K562 (cell line): ENCODE results near the gene HSPA1L. TPM values are rescaled to one million over a fixed set of nuclear protein-coding genes. Genes with fewer than 3 reads are reported as not detected.

Experiments
- E2F4 ChIP-seq: sonication (generic); formaldehyde crosslinking; IDR thresholded peaks from 2 replicates; pipeline ENCODE4 v1.8.0; 2022; ENCODE audit warnings: mild to moderate bottlenecking, low read depth, missing genetic modification reagents
- E2F6 ChIP-seq, 2 experiments: IDR thresholded peaks; 2 replicates each; pipeline ENCODE4 v1.6.1; 2011; ENCODE audit warnings: borderline replicate concordance in 1 of 2, control low read depth in 1 of 2, low read depth in 1 of 2, low read length in 1 of 2, mild to moderate bottlenecking in 1 of 2, mixed read lengths in 1 of 2, moderate library complexity in 1 of 2; ENCODE audit not compliant: insufficient read depth in 1 of 2, insufficient read length in 1 of 2, poor library complexity in 1 of 2, severe bottlenecking in 1 of 2; ENCODE audit errors: extremely low read depth in 1 of 2
- EWSR1 ChIP-seq: fragments of 450-650 bp; IDR thresholded peaks from 2 replicates; pipeline ENCODE4 v1.6.1; 2018; ENCODE audit warnings: borderline replicate concordance, mild to moderate bottlenecking, low read depth, moderate library complexity; ENCODE audit not compliant: partially characterized antibody
- FOXM1 ChIP-seq, 2 experiments: fragments of 450-650 bp in 1 of 2; sonication (generic) in 1 of 2; formaldehyde crosslinking in 1 of 2; IDR thresholded peaks; 2 replicates each; pipeline versions ENCODE4 v1.6.1 to v1.9.0; 2017 to 2022; ENCODE audit warnings: low read depth in 2 of 2, mild to moderate bottlenecking in 2 of 2, missing genetic modification reagents in 1 of 2, moderate library complexity in 1 of 2
- KLF10 ChIP-seq: fragments of 250-450 bp; sonication (Bioruptor Pico); IDR thresholded peaks from 2 replicates; pipeline ENCODE4 v1.6.1; 2021; ENCODE audit warnings: matching md5 sums
- LEF1 ChIP-seq: fragments of 450-650 bp; IDR thresholded peaks from 2 replicates; pipeline ENCODE4 v1.6.1; 2016; ENCODE audit warnings: mild to moderate bottlenecking
- MBD2 ChIP-seq: sonication (generic); IDR thresholded peaks from 2 replicates; pipeline ENCODE4 v1.6.1; 2016; ENCODE audit warnings: low read depth, borderline replicate concordance
- MTA1 ChIP-seq: fragments of 450-650 bp; IDR thresholded peaks from 2 replicates; pipeline ENCODE4 v1.6.1; 2017; ENCODE audit warnings: borderline replicate concordance
- NEUROD1 ChIP-seq: fragments of 150-350 bp; IDR thresholded peaks from 2 replicates; pipeline ENCODE4 v1.6.1; 2014; ENCODE audit warnings: borderline replicate concordance, low read length, low read depth; ENCODE audit not compliant: partially characterized antibody
- SMARCA5 ChIP-seq: fragments of 450-650 bp; IDR thresholded peaks from 2 replicates; pipeline ENCODE4 v1.6.1; 2016
- ZBTB49 ChIP-seq: sonication (generic); formaldehyde crosslinking; IDR thresholded peaks from 2 replicates; pipeline ENCODE4 v1.8.0; 2022; ENCODE audit warnings: missing genetic modification reagents, mild to moderate bottlenecking, borderline replicate concordance
- ZFP30 ChIP-seq: fragments of 250-450 bp; sonication (Bioruptor Pico); IDR thresholded peaks from 2 replicates; pipeline ENCODE4 v1.8.0; 2022; ENCODE audit warnings: moderate library complexity, mild to moderate bottlenecking, inconsistent platforms, borderline replicate concordance
- ZNF511 ChIP-seq: sonication (generic); formaldehyde crosslinking; IDR thresholded peaks from 2 replicates; pipeline ENCODE4 v1.8.0; 2022; ENCODE audit warnings: mild to moderate bottlenecking, missing genetic modification reagents
- ZNF609 ChIP-seq: sonication (generic); formaldehyde crosslinking; IDR thresholded peaks from 2 replicates; pipeline ENCODE4 v1.8.1; 2023; ENCODE audit warnings: missing genetic modification reagents, mild to moderate bottlenecking, borderline replicate concordance
- polyA plus RNA-seq, 8 experiments: library from polyadenylated mRNA; depleted of rRNA in 4 of 8; stranded (reverse) in 5 of 8; unstranded in 3 of 8; fragments of >200 nt; fragmentation: Nextera tagmentation in 2 of 8; fragmentation: Illumina TruSeq in 1 of 8; extraction: Ambion mirVana in 2 of 8; extraction: Trizol in 1 of 8; gene quantifications; 2 replicates each; pipeline versions ENCODE4 v1.2.1 to v1.2.3, GENCODE V29; 2011 to 2014; ENCODE audit warnings: inconsistent platforms in 1 of 8, missing spikeins in 1 of 8
- total RNA-seq, 7 experiments: library from RNA; depleted of rRNA in 6 of 7; stranded (reverse); fragments of >200 nt in 6 of 7; fragmentation: Illumina TruSeq in 2 of 7; extraction: Trizol in 2 of 7; gene quantifications; 2 replicates each; pipeline versions ENCODE4 v1.2.1 to v1.2.3, GENCODE V29; 2011 to 2021; ENCODE audit warnings: low replicate concordance in 1 of 7

Gene HSPA1L
- total and polyA plus RNA-seq, 9 of the 15 experiments (the other 6 are each of a cell fraction or from before 2014, with no cell fraction given): 0.14 to 2.1 (median 1.3) TPM

GRCh38 chr6:31806470-31807272 is 8.4 kb downstream of the HSPA1L start, which contains the start of gene LSM2 (continued):
- TF ChIP-seq ZNF609 (CRISPR knock-in tag) (peak; percentile 44; the same call in 1 of the 2 replicates), ZFP30 (CRISPR knock-in tag) (0 out of 2 replicates have a peak, but pooled peaks have one; percentile 51), MTA1 (peak; percentile 98), ZNF511 (peak; percentile 96), LEF1 (peak; percentile 66; the same call in 1 of the 2 replicates), FOXM1 (IDR thresholded peaks at IDR 0.05; ENCODE audit: low read depth) (no peak), FOXM1 (CRISPR knock-in tag; IDR thresholded peaks at IDR 0.05; ENCODE audit: low read depth) (peak; percentile 49; the same call in 1 of the 2 replicates), ZBTB49 (CRISPR knock-in tag) (peak; percentile 29; the same call in 1 of the 2 replicates), KLF10 (CRISPR knock-in tag) (no peak), EWSR1 (no peak), MBD2 (peak; percentile 27; the same call in 1 of the 2 replicates), NEUROD1 (peak; percentile 77), SMARCA5 (no peak), E2F6 (IDR thresholded peaks at IDR 0.05; ENCODE audit: borderline replicate concordance in 1 of 2, extremely low read depth in 1 of 2, insufficient read depth in 1 of 2, insufficient read length in 1 of 2, low read depth in 1 of 2, low read length in 1 of 2, poor library complexity in 1 of 2, severe bottlenecking in 1 of 2) (peak; percentile 84 to 86), E2F4 (peak; percentile 81; the same call in 1 of the 2 replicates)
